Hair follicle dermal papilla cell (primary cell): Measurements from ENCODE around the gene CACNA1S. TPM values are rescaled to one million over a fixed set of nuclear protein-coding genes. Genes with fewer than 3 reads are reported as not detected.

Source experiments
- total RNA-seq: library from RNA; depleted of rRNA; stranded (reverse); fragments of >200 nt; gene quantifications from 2 replicates; pipeline ENCODE4 v1.2.3, GENCODE V29; 2012

Gene CACNA1S
- total RNA-seq = not detected in 2 replicates

GRCh38 chr1:201112173-201112731, at the start of gene CACNA1S:
Gene CACNA1S, minus strand, starts transcription at chr1:201112426. Its CDS starts 87 bp downstream, at chr1:201112339.

GRCh38 chr1:201154389-201155165, 42.4 kb upstream of the CACNA1S start, which contains the start of gene TMEM9:
Gene TMEM9, minus strand, starts transcription at chr1:201154474. Its CDS starts 551 bp downstream, at chr1:201153923.

GRCh38 chr1:201126832-201127754, 14.9 kb upstream of the CACNA1S start, which contains the start of gene ASCL5:
Gene ASCL5, minus strand, starts transcription at chr1:201127184. Its CDS starts 11,812 bp downstream, at chr1:201115372.

DNA sequence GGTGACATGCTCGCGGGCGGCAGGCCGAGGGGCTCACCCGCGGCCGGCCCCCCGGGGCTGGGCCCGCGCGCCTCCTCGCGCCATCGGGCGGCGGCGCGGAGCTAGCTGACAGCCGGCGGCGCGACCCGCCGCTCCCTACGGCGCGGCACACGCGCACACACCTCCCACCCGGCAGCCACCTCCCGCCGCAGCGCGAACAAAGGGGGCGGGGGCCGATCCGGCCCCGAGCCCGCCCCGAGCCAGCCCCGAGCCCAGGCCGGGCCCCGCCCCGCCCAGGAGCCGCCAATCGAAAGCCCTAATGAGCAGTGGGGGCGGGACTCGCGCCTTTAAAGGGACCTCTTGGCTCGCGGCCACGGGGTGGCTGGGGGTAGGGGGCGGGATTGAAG, 88.7 kb downstream of the CACNA1S start, which contains the start of gene KIF21B:
TSS of gene KIF21B (minus strand) at position 198 of the 386 bp plus-strand sequence. CDS start 331 bp downstream, outside the sequence.

Other genes with a start within 250 kb of the CACNA1S start
- not detected in 2 replicates for gene GPR25, start 239.4 kb downstream of the CACNA1S start, total RNA-seq
- gene INAVA, start 217.5 kb downstream of the CACNA1S start, total RNA-seq = 0.16 TPM in 1 of 2 replicates, not detected in the other
- 0.12 and 0.16 TPM in 2 replicates for gene KIF21B, start 88.7 kb downstream of the CACNA1S start, total RNA-seq
- gene ASCL5, start 14.8 kb upstream of the CACNA1S start, total RNA-seq = not detected in 2 replicates
- gene TMEM9, start 42.0 kb upstream of the CACNA1S start, total RNA-seq = 50.6 and 61.2 TPM in 2 replicates
- gene IGFN1, start 78.4 kb upstream of the CACNA1S start, total RNA-seq = not detected in 2 replicates
- 0.16 and 0.24 TPM in 2 replicates for gene PKP1, start 171.1 kb upstream of the CACNA1S start, total RNA-seq